Measurements from ENCODE around the gene HCN2.

Gene HCN2

GRCh38 chr19:651114-651818, 61.6 kb downstream of the HCN2 start:
- DNase-seq: no peak

GRCh38 chr19:651991-652390, 62.3 kb downstream of the HCN2 start:
- DNase-seq: no peak

GRCh38 chr19:652467-653389, 63.0 kb downstream of the HCN2 start:
- no peak for DNase-seq

DNA sequence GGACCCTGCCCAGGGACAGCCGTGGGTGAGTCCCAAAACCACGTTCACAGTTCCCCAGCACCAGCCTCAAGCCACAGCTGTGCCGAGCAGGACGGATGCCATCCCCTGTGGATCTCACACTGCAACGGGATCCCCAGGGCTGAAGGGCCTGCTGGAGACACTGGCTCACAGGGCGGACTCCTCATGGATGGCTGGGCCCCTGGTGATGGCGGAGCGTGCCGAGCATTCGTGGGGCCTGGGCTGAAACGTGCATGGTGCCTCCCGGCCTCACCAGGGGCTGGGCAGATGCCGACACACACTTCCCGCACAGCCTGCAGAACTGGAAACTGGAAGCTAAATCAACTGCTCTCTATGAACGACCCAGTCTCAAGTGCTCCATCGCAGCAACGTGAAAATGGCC, 63.7 kb downstream of the HCN2 start:
- DNase-seq: no peak

DNA sequence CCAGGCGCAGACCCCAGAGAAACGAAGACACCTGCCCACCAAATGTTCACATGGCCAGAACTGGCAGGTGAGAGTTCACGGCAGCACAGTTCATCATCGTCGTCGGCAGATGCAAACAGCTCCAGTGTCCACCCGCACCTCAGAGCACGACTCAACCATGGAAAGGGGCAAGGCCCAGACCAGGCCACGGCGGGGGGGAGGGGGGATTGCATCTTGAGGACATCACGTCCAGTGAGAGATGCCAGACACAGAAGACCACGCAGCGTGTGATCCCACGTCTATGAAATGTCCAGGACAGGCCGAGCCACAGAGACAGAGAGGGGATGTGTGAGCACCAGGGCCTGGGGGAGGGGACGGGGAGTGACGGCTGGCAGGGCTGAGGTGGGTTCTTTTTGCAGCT, 66.0 kb downstream of the HCN2 start:
- no peak for DNase-seq

DNA sequence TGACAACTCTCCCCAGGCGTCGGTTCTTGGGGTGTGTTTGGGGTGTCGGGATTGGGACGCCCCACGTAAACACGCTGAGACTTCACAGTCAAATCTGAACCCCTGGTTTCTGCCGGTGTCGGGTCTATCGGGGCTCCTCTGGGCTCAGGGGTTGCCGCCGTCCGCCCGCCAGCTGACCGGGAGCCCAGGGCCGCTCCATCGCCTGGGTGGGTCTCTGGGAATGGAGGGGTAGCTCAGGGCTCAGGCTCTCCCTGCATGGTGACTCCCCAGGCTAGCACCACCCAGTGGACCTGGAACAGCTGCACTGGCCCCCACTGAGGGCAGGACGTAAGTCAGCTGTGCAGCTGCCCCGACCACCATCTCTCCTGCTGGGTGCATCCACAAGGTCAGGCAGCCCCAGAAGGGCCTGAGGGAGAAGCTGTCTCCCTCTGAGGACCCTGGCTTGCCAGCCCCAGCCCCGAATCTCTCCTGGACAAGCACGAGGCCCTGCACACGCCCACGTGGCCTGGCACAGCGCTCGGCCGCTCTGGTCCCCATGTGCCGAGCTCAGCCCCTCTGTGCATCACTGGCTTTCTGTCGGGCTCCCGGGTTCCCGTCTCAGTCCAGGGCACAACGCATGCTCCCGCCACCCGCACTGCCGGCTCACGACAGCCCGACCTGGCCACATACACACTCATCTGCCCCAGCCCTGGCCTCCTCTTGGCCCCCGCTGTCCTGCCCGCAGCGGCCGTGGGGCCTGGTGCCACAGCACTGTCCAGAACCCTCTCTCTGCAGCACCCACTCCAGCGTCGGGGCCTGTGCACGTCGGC, 67.3 kb downstream of the HCN2 start:
- DNase-seq: no peak

- DNase-seq: no peak
Observed at GRCh38 chr19:657611-658010, 67.9 kb downstream of the HCN2 start.

DNA sequence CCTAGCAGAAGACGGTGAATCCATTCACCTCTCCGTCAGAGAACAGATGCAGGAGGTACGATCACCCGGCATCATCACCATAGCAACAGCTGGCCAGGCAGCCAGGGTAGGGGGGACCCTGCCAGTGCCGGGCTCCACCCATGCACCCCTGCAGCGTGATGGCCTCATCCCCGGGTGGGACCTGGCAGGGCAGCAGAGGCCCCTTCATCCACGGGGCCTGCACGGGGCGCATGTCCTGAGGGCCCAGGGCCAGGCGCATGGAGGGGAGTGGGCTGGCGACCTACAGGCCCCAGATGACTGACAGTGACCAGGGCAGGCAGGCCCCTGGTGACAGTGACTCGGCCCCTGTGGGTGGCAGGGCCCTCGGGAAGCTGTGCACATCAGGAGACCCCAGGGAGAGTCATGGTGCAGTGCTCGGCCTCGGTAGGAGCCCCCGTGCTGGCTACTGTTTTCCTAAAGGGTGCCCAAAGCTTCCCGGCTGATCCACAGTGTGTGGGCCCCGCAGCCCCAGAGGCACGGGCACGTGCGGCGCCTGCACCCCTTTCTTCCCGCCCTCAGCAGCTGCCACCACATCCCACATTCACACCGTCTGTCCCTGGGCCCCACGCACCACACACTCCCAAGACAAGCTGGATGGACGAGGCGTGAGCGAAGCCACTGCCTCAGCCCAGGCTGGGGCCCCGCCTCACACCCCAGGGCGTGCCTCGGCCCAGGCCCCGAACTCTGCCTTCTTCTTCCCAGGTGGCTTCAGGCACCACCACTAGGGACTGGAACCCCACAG, 68.6 kb downstream of the HCN2 start:
- DNase-seq: peak in 1 of 51 donors; percentile 38

GRCh38 chr19:658916-659839, 69.5 kb downstream of the HCN2 start:
- DNase-seq: peak in 2 of 51 donors; percentile 18 to 57

DNA sequence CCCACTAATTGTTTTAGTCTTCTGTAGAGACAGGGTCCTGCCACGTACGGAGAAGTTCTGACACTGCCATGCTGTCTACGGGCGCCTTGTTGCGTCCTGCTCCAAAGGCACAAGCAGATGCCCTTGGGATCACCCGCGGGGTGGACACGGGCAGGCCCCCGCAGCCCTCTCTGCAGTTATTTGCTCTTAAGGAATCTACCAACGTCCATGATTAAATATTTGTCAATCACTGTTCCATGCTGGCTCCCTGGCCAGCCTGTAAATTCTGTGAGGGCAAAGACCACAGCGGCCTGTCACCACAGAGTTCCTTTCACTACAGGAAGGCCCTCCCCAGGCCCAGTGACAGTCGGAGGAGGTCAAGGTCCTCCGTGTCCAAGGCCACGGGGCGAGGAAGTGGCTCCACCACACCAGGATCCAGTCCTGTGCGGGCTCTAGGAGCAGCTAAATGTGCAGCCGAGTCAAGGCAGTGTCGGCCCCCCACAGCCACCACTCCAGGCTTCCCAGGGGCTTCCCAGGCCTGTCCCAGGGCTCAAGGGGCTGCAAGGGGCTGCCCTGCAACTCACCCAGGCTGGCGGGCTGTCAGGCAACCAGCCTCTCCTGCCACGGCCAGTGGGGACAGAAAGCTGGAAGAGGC, 71.2 kb downstream of the HCN2 start:
- DNase-seq: no peak

DNA sequence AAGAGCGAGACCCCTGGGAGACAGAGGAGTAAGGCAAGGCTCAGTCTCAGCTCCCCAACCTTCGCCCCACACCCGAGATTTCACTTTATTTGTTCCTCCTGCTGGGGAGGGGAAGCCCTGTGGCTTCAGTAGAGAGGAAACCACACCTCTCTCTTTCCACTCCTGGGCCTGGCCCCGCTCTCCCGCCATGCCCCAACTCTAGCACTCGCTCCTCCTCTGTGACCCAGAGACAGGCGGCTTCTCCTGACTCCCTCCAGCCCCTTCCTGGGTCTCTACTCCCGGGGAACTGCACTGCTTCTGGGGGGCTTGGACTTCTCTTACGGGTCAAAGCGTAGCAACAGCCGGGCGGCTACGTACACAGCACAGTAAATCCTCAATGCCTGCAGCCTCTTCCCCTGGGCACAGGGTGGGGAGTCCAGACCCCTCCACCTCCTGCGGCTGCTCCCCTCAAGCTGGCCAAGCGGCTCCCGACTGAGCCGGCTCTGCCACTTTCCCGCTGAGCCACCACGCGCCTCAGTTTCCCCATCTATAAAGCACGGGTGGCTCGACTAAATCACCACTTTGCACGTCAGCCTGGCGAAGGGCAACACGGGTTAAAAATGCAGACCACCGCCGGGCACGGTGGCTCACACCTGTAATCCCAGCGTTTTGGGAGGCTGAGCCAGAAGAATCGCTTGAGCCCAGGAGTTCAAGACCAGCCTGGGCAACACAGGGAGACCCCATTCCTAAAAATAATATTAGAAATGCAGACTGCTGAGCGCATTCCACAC, 71.9 kb downstream of the HCN2 start:
- no peak for DNase-seq

- DNase-seq: peak in 1 of 51 donors; percentile 60
Observed at GRCh38 chr19:662207-662961, 72.7 kb downstream of the HCN2 start.

DNA sequence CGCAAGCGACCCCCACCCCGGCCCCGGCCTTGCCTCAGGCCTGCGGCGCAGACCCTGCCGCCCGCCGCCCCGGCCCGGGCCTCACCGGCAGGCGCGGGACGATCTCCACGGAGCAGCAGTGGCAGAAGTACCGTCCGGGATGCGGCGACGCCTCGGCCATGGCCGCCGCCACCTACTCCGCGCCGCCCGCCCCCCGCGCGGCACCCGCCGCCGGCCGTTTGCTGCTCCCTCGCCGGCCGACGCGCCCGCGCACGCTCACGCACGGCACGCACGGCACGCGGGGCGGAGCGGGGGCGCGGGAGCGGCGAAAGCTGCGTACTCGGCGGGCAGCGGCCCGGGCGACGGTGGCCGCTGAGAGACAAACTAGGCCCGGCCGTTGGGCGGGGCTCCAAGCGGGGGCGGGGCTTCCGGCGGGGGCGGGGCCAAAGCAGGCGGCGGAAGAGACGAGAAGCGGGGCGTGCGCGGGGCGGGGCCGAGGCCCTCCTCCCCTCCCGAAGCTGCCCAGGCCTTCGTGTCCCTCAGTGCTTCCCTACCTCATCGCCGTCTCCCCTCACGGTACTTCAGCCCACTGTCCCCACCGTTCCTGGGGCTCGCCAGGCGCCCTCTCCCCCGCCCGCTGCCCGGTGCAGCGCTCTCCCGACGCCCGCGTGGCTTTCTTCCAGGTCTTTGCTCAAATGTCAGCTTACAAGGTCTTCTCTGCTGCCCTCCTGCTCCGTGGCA, 73.4 kb downstream of the HCN2 start, which contains the start of gene RNF126:
Gene RNF126 (minus strand): TSS at position 253 of the 720 bp plus-strand sequence. CDS start 93 bp downstream, at position 160.
- DNase-seq: peak; percentile 44 to 94 (median 85)

DNA sequence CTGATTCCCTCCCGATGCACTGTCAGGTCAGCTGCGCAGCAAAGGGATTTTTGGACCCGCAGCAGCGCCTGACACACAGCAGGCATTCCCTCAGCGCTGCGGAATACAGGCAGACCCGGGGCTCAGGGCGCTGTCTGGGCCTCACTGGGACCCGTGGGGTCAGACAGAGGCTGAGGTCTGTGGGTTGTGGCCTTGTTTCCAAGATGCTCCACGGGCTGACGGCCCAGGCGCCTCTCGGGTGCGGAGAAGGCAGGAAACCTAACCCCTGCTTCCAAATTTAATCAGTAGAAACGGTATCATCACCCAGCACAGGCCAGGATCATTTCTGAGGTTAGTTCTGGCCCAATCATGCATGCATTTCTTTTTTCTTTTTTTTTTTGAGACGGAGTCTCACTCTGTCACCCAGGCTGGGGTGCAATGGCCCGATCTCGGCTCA, 74.0 kb downstream of the HCN2 start:
- peak in 5 of 51 donors; percentile 49 to 71 (median 55) for DNase-seq

DNA sequence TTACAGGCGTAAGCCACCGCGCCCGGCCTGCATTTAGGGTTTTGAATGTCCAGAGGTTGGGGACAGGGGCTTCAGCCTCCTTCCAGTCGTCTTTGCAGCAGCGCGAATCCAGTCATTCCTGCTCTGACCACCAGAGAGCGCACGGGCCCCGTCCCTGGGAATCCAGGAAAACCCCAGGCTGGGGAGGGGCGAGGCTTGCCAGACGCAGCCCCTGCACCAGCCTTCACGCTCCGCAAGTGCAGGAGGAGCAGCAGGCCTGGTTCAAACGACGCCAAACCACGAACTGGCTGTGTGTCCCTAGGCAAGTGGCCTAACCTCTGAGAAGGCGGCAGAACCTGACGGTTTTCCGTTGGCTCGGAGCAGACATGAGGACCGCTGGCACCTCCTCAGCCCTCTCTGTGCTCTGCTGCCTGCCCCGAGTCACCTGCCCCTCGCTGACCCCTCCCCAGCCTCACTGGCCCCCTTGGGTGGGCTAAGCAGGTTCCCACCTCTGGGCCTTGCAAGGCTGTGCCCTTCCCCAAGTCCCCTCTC, 75.3 kb downstream of the HCN2 start:
- peak in 50 of 51 donors; percentile 15 to 83 (median 64) for DNase-seq
